ENCODE data around the gene ODF2. TPM values are rescaled to one million over a fixed set of nuclear protein-coding genes. Genes with fewer than 3 reads are reported as not detected.

ODF2 gene
- total and polyA plus RNA-seq, 10 of the 15 experiments (the other 5 are each of a cell fraction or from before 2014, with no cell fraction given): 8.7 to 65.1 (median 38.5) TPM

DNA sequence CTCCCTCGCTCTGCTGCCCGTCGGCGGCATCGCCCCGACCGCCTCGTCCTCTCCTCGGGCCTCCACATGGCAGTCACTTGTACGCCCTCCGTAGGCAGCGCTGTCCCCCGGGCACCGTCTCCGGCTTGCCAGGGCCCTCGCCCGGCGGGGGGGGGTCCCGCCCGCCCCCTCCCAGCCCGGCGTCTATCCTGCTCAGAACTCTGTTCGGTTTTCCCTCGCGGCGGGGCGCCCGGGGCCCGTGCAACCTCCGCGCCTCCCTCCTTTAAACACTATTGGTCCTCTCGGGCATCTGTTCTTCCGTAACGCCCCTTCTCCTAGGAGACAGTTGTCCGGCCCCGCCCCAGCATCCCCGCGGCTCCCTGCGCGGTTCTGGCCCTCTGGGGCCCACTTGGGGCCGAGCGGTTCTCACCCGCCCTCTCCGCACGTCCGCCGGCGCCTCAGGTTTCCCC is 831 bp downstream of the ODF2 start:
- ChIA-PET CTCF (interaction anchor here (0.6 kb wide), 2 partner anchors 34 to 94 kb away, joined by 3 read pairs; no protein-coding TSS in a partner anchor), SMC1A (ENCODE audit: uncharacterized antibody, unreplicated experiment) (no interaction called here), RAD21 (ENCODE audit: unreplicated experiment) (interaction anchor here (0.9 kb wide), 2 partner anchors 36 to 94 kb away, joined by 3 read pairs; partner anchors contain the start of gene CERCAM), POLR2A (no interaction called here)
- peaks cover 12% of the 10 kb centered on the region for H3K79me2 ChIP-seq (ENCODE audit: control insufficient read depth, insufficient read depth, low read length)
- intact Hi-C loops (cut with micrococcal nuclease; ENCODE audit: unreplicated experiment) (no loop called here), in situ Hi-C loops (cut with MboI) (no loop called here)
- no peak for DNase-seq (ENCODE audit: low read depth, low spot score)
- WGBS (ENCODE audit: insufficient coverage, insufficient replicate concordance, low lambda C conversion rate, missing lambda C conversion rate): under 1% methylated on average over 21 of the region's 48 CpGs
- peak overlapping the region; percentile 89 for H2AFZ ChIP-seq (ENCODE audit: control insufficient read depth, low read depth, low read length)
- H3K4me2 ChIP-seq (ENCODE audit: control insufficient read depth, insufficient read depth): peak overlapping the region; percentile 56
- peak overlapping the region; percentile 76 for H3K27ac ChIP-seq (ENCODE audit: control insufficient read depth, insufficient read depth)
- TF ChIP-seq, protein P1, sequence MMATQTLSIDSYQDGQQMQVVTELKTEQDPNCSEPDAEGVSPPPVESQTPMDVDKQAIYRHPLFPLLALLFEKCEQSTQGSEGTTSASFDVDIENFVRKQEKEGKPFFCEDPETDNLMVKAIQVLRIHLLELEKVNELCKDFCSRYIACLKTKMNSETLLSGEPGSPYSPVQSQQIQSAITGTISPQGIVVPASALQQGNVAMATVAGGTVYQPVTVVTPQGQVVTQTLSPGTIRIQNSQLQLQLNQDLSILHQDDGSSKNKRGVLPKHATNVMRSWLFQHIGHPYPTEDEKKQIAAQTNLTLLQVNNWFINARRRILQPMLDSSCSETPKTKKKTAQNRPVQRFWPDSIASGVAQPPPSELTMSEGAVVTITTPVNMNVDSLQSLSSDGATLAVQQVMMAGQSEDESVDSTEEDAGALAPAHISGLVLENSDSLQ (IDR thresholded peaks at IDR 0.05): peak; percentile 93
- TF ChIP-seq, protein P2, sequence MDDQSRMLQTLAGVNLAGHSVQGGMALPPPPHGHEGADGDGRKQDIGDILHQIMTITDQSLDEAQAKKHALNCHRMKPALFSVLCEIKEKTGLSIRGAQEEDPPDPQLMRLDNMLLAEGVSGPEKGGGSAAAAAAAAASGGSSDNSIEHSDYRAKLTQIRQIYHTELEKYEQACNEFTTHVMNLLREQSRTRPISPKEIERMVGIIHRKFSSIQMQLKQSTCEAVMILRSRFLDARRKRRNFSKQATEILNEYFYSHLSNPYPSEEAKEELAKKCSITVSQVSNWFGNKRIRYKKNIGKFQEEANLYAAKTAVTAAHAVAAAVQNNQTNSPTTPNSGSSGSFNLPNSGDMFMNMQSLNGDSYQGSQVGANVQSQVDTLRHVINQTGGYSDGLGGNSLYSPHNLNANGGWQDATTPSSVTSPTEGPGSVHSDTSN (IDR thresholded peaks at IDR 0.05; ENCODE audit: insufficient replicate concordance, low read depth, low read length): peak; percentile 82
- TF ChIP-seq BHLHE40 (IDR thresholded peaks at IDR 0.05; ENCODE audit: borderline replicate concordance in 1 of 2, low read depth in 2 of 2, low read length in 1 of 2) (peak in 1 of 2 experiments; percentile 59; a peak in 1 of 4 replicates), BCL11A (IDR thresholded peaks at IDR 0.05; ENCODE audit: low read depth, low read length) (no peak), SIN3A (IDR thresholded peaks at IDR 0.05; ENCODE audit: low read depth, low read length) (peak; percentile 60; the same call in 1 of the 2 replicates), SP1 (IDR thresholded peaks at IDR 0.05; ENCODE audit: low read depth, low read length) (peak; percentile 36), NFYB (IDR thresholded peaks at IDR 0.05; ENCODE audit: insufficient read depth, low read depth, low read length) (peak; percentile 67), BRCA1 (IDR thresholded peaks at IDR 0.05; ENCODE audit: low read depth, low read length) (no peak), PAX5 (IDR thresholded peaks at IDR 0.05; ENCODE audit: borderline replicate concordance, low read depth, low read length) (no peak), MXI1 (IDR thresholded peaks at IDR 0.05; ENCODE audit: low read depth, low read length) (peak; percentile 46)
- TF ChIP-seq, protein P3, sequence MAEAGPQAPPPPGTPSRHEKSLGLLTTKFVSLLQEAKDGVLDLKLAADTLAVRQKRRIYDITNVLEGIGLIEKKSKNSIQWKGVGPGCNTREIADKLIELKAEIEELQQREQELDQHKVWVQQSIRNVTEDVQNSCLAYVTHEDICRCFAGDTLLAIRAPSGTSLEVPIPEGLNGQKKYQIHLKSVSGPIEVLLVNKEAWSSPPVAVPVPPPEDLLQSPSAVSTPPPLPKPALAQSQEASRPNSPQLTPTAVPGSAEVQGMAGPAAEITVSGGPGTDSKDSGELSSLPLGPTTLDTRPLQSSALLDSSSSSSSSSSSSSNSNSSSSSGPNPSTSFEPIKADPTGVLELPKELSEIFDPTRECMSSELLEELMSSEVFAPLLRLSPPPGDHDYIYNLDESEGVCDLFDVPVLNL (IDR thresholded peaks at IDR 0.05; ENCODE audit: low read depth, low read length): peak; percentile 47; the same call in 1 of the 2 replicates
- TF ChIP-seq, protein P4, sequence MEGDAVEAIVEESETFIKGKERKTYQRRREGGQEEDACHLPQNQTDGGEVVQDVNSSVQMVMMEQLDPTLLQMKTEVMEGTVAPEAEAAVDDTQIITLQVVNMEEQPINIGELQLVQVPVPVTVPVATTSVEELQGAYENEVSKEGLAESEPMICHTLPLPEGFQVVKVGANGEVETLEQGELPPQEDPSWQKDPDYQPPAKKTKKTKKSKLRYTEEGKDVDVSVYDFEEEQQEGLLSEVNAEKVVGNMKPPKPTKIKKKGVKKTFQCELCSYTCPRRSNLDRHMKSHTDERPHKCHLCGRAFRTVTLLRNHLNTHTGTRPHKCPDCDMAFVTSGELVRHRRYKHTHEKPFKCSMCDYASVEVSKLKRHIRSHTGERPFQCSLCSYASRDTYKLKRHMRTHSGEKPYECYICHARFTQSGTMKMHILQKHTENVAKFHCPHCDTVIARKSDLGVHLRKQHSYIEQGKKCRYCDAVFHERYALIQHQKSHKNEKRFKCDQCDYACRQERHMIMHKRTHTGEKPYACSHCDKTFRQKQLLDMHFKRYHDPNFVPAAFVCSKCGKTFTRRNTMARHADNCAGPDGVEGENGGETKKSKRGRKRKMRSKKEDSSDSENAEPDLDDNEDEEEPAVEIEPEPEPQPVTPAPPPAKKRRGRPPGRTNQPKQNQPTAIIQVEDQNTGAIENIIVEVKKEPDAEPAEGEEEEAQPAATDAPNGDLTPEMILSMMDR (IDR thresholded peaks at IDR 0.05 in 2 of 3, conservative IDR thresholded peaks at IDR 0.05 in 1 of 3; ENCODE audit: control insufficient read depth in 2 of 3, extremely low read depth in 1 of 3, insufficient read depth in 1 of 3, low read depth in 3 of 3, low read length in 3 of 3): peak in 1 of 3 experiments; percentile 25; a peak in 1 of 6 replicates
- TF ChIP-seq, protein P5, sequence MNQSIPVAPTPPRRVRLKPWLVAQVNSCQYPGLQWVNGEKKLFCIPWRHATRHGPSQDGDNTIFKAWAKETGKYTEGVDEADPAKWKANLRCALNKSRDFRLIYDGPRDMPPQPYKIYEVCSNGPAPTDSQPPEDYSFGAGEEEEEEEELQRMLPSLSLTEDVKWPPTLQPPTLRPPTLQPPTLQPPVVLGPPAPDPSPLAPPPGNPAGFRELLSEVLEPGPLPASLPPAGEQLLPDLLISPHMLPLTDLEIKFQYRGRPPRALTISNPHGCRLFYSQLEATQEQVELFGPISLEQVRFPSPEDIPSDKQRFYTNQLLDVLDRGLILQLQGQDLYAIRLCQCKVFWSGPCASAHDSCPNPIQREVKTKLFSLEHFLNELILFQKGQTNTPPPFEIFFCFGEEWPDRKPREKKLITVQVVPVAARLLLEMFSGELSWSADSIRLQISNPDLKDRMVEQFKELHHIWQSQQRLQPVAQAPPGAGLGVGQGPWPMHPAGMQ (IDR thresholded peaks at IDR 0.05; ENCODE audit: borderline replicate concordance): no peak
- peak; percentile 64 for FAIRE-seq
- peak; percentile 89 for ATAC-seq
- H3K4me1 ChIP-seq (ENCODE audit: control insufficient read depth, insufficient read depth, low read length): peaks cover 3% of the 10 kb centered on the region; the same call in 1 of the 2 replicates
- no TSS peak for BruUV-seq (replicated peaks)
- H3K4me3 ChIP-seq: peak overlapping the region; percentile 92
- H3K9ac ChIP-seq (ENCODE audit: control insufficient read depth, insufficient read depth, low read length): peak overlapping the region; percentile 78
- no peaks in the 10 kb centered on the region for H3K9me3 ChIP-seq (replicated peaks; ENCODE audit: control insufficient read depth, insufficient read depth, low read length)
- H4K20me1 ChIP-seq (ENCODE audit: control insufficient read depth, insufficient read depth): no peaks in the 10 kb centered on the region
- peaks cover 7 to 14% of the 10 kb centered on the region in 2 experiments; a peak in 3 of 4 replicates for H3K36me3 ChIP-seq (ENCODE audit: control insufficient read depth in 2 of 2, insufficient read depth in 2 of 2, low read length in 1 of 2)
- H3K27me3 ChIP-seq (replicated peaks in 1 of 2; ENCODE audit: control insufficient read depth in 2 of 2, insufficient read depth in 2 of 2, low read length in 1 of 2): no peaks in the 10 kb centered on the region; a peak in 1 of 4 replicates
